Raji (cell line): Measurements from ENCODE around the gene OR8B3.

Experiments used
- POLR2A ChIP-seq: IDR thresholded peaks from 2 replicates; pipeline ENCODE4 v1.6.1; 2011; ENCODE audit warnings: low read depth, low read length, control low read depth; ENCODE audit not compliant: insufficient read depth

Gene OR8B3

GRCh38 chr11:124398924-124399323, at the start of gene OR8B3:
Gene OR8B3, minus strand, starts transcription at chr11:124399024. Its CDS starts 1,673 bp downstream, at chr11:124397351.
- TF ChIP-seq POLR2A = no peak

- TF ChIP-seq POLR2A = no peak
Observed at GRCh38 chr11:124446916-124447315, 48.1 kb upstream of the OR8B3 start.

- no peak for TF ChIP-seq POLR2A
Observed at GRCh38 chr11:124445646-124446150, 46.9 kb upstream of the OR8B3 start, which contains the start of gene OR8B8. Gene OR8B8, minus strand, starts transcription at chr11:124445696. Its CDS starts 4,611 bp downstream, at chr11:124441085.

- no peak for TF ChIP-seq POLR2A
Observed at GRCh38 chr11:124442847-124443246, 44.0 kb upstream of the OR8B3 start.

GRCh38 chr11:124442442-124442841, 43.6 kb upstream of the OR8B3 start:
- no peak for TF ChIP-seq POLR2A

GRCh38 chr11:124441519-124441918, 42.7 kb upstream of the OR8B3 start:
- TF ChIP-seq POLR2A = no peak

GRCh38 chr11:124441081-124441480, 42.3 kb upstream of the OR8B3 start:
- TF ChIP-seq POLR2A = no peak

- TF ChIP-seq POLR2A = no peak
Observed at GRCh38 chr11:124440608-124441007, 41.8 kb upstream of the OR8B3 start.

- no peak for TF ChIP-seq POLR2A
Observed at GRCh38 chr11:124434699-124435098, 35.9 kb upstream of the OR8B3 start.

- no peak for TF ChIP-seq POLR2A
Observed at GRCh38 chr11:124429599-124429998, 30.8 kb upstream of the OR8B3 start.

- no peak for TF ChIP-seq POLR2A
Observed at GRCh38 chr11:124424384-124424921, 25.6 kb upstream of the OR8B3 start, which contains the start of gene OR8B4. Gene OR8B4, minus strand, starts transcription at chr11:124424871. Its CDS starts 0 bp downstream, at chr11:124424871.

- no peak for TF ChIP-seq POLR2A
Observed at GRCh38 chr11:124421043-124421442, 22.2 kb upstream of the OR8B3 start.

- no peak for TF ChIP-seq POLR2A
Observed at GRCh38 chr11:124415356-124415923, 16.6 kb upstream of the OR8B3 start.

GRCh38 chr11:124409906-124410305, 11.1 kb upstream of the OR8B3 start:
- no peak for TF ChIP-seq POLR2A

GRCh38 chr11:124405581-124405980, 6.8 kb upstream of the OR8B3 start:
- TF ChIP-seq POLR2A = no peak

- TF ChIP-seq POLR2A = no peak
Observed at GRCh38 chr11:124402326-124402922, 3.6 kb upstream of the OR8B3 start.
